ENCODE data around the gene ARL8B.

ARL8B gene

GRCh38 chr3:5217824-5218595, 95.9 kb downstream of the ARL8B start:
- DNase-seq = no peak

GRCh38 chr3:5218815-5219214, 96.7 kb downstream of the ARL8B start:
- DNase-seq = no peak

- no peak for DNase-seq
Observed at GRCh38 chr3:5219216-5219615, 97.1 kb downstream of the ARL8B start.

- no peak for DNase-seq
Observed at GRCh38 chr3:5220193-5220592, 98.1 kb downstream of the ARL8B start.

GRCh38 chr3:5220667-5221431, 98.8 kb downstream of the ARL8B start:
- DNase-seq = no peak

GRCh38 chr3:5221701-5222100, 99.6 kb downstream of the ARL8B start:
- no peak for DNase-seq

GRCh38 chr3:5222283-5223005, 100.4 kb downstream of the ARL8B start:
- DNase-seq = no peak

GRCh38 chr3:5226783-5227182, 104.7 kb downstream of the ARL8B start:
- no peak for DNase-seq

- no peak for DNase-seq
Observed at GRCh38 chr3:5227812-5228211, 105.7 kb downstream of the ARL8B start.

GRCh38 chr3:5229414-5229813, 107.3 kb downstream of the ARL8B start:
- no peak for DNase-seq
